Keratinocyte (primary cell): ENCODE results near the gene AOPEP.

ENCODE experiments used
- CTCF ChIP-seq, 3 experiments: IDR thresholded peaks in 1 of 3; conservative IDR thresholded peaks in 1 of 3; optimal IDR thresholded peaks in 1 of 3; 2 replicates in 2 of 3; 3 replicates in 1 of 3; pipeline versions ENCODE3 to v1.5.1; 2011; ENCODE audit warnings: low read length in 3 of 3, mild to moderate bottlenecking in 3 of 3, moderate library complexity in 2 of 3, control low read depth in 1 of 3, inconsistent platforms in 1 of 3; ENCODE audit not compliant: insufficient read depth in 2 of 3; ENCODE audit errors: extremely low read depth in 1 of 3
- EZH2 ChIP-seq: IDR thresholded peaks from one replicate; pipeline ENCODE4 v1.6.1; 2012; ENCODE audit warnings: inconsistent platforms, mild to moderate bottlenecking, low read length, moderate library complexity

GRCh38 chr9:94746541-94747370, 20.3 kb downstream of the AOPEP start:
- no peak for TF ChIP-seq CTCF (optimal IDR thresholded peaks at IDR 0.05 in 1 of 3, IDR thresholded peaks at IDR 0.05 in 1 of 3, conservative IDR thresholded peaks at IDR 0.05 in 1 of 3; ENCODE audit: extremely low read depth in 1 of 3, insufficient read depth in 2 of 3, low read length in 3 of 3)
- no peak for TF ChIP-seq EZH2
